ENCODE results near the gene FHOD1.

Gene FHOD1

GRCh38 chr16:67207249-67208091 is 39.8 kb downstream of the FHOD1 start:
- no peak for DNase-seq (ENCODE audit: low read depth)

DNA sequence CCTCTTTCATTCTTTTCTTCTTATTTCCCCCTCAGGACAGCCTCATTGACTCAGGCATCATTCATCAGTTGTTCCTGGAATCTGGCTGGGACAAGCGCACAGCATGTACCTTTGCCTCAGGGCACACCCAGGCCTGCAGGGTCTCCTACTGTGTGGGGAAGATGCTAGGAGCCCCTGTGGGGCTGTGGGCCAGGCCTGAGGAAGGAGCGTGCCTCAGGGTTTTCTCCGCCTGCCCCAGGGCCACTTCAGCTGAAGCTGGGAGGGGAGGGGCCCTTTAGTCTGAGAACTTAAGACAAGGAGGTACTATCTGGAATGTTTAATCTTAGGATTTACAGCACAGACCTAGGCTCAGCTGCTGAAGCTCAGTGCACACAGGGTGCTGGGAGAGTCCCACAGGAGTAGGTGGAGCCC is 40.4 kb downstream of the FHOD1 start:
- no peak for DNase-seq (ENCODE audit: low read depth)

DNA sequence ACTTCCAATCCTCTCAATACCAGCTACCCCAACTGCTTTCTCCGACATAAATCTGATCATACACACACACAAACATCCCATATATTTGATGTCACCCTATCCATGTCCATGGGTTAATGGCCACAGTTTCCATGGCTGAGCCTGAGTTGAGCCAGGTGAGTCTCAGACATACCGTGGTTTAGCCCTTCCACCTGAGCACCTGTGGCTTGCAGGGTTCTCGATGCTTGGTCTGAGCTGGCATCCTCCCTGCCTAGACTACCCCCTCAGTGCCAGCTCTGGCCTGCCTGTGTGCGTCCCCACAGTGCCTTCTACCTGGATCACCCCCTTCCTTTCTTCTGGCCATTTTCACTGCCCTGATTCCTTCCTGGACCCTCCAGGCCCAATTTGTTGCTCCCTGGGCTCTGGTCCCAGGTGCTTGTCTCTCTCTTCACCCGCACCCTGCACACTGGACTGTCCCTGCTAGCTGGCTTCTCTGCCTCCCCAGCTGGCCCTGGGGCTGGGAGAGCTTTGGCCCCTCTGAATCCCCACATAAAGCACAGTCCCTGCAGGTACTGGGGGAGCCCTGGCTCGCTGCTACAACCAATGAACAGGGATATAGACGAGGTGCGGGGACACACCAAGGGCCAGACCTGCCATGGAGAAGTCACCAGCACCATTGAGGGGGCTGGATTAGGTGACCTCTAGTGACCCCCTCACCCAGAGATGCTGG is 41.0 kb downstream of the FHOD1 start:
- no peak for DNase-seq (ENCODE audit: low read depth)

GRCh38 chr16:67204076-67204475 is 43.2 kb downstream of the FHOD1 start:
- DNase-seq (ENCODE audit: low read depth), result no peak

- DNase-seq (ENCODE audit: low read depth), result no peak
Measured at GRCh38 chr16:67202956-67203493, 44.3 kb downstream of the FHOD1 start.

DNA sequence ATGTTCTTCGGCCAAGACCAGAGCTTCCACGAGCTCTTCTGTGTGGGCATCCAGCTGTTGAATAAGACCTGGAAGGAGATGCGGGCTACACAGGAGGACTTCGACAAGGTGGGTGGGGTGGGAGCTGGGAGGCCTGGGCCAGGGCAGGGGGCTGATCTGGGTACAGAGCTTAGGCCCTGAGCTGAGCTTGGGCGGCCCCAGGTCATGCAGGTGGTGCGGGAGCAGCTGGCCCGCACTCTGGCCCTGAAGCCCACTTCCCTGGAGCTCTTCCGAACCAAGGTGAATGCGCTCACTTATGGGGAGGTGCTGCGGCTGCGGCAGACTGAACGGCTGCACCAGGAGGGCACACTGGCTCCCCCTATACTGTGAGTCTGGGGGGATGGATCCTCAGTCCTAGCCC is 44.9 kb downstream of the FHOD1 start:
- no peak for DNase-seq (ENCODE audit: low read depth)

- DNase-seq (ENCODE audit: low read depth), result no peak
Measured at GRCh38 chr16:67201411-67202345, 45.6 kb downstream of the FHOD1 start.

DNA sequence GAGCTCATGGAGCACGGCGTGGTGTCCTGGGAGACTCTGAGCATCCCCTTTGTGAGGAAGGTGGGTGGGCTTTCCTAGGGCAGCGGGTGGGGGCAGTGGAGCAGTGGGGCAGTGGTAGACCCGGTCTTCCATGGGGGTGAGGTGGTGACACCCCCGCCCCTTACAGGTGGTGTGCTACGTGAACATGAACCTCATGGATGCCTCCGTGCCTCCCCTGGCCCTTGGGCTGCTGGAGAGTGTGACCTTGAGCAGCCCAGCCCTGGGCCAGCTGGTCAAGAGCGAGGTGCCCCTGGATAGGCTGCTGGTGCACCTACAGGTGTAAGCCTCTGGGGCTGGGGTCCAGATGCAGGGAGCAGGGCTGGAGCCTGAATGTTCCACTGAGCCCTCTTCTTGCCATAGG is 46.8 kb downstream of the FHOD1 start:
- no peak for DNase-seq (ENCODE audit: low read depth)

DNA sequence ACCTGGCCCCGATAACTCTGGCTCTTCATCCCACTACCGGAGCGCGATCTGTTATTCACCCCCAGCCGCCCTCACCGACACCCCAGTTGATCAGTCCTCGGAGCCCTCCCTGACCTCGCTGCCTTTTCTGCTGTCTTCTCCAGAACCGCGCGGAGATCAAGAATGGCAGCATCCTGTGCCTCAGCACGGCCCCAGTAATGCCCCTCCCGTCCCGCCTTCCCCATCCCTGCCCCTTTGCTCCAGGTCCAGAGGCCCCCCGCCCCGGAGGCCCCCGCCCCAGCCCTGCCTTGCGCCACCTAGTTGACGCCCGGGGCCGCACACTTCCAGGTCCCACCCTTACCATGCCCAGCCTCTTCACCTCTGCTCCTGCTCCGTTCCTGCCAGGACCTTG is 47.5 kb downstream of the FHOD1 start:
- DNase-seq (ENCODE audit: low read depth), result no peak

DNA sequence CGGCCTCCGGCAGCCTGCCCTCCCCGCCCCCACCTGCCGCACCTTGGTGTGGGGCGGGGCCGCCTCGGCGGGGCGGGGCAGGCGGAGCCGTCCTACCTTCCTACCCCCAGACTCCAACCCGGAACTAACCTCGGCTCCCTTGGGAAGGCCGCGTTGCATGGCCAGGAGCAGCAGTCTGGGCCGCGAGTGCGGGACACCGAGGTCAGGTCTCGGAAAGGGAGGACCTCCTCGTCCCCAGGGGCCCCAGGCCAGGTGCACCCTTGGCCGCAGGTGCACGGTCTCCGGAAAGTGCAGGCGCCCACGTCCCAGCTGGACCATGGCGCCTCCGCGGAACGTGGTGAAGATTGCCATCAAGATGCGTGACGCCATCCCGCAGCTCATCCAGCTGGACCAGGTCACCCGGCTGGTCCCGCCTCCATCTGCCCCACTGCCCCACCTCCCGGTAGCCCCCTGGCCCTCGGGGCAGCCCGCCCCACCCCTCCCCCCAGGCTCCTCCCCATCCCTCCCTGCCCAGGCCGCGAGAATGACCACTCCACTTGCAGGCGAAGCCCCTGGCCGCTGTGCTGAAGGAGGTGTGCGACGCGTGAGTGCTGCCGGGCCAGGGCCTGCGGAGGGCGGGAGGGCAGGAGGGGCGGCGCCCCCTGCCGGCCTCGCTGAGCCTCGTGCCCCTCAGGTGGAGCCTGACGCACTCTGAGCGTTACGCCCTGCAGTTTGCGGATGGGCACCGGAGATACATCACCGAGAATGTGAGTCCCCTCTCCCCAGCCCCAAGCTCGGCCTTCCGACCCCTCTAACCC is 48.1 kb downstream of the FHOD1 start, which contains the start of gene ELMO3:
Gene ELMO3 (plus strand): TSS at position 121 of the 797 bp plus-strand sequence. CDS start 196 bp downstream, at position 317.
- no peak for DNase-seq (ENCODE audit: low read depth)

DNA sequence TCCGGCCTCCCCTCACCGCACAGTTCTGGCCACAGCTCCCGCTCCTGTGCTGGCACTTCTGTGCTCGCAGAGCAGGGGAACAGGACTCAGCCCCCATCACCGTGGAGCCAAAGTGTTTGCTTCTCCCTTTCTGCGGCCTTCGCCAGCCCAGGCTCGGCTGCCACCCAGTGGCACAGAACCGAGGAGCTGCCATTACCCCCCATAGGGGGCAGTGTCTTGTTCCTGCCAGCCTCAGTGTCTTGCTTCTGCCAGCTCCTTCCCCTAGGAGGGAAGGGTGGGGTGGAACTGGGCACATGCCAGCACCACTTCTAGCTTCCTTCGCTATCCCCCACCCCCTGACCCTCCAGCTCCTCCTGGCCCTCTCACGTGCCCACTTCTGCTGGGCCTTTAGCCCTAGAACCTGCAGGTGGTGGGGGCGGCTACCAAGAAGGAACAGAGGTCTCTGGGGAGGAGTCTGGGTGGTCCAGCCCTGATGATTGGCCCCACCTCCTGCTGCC is 49.0 kb downstream of the FHOD1 start:
- DNase-seq (ENCODE audit: low read depth), result no peak

- no peak for DNase-seq (ENCODE audit: low read depth)
Measured at GRCh38 chr16:67197704-67198103, 49.6 kb downstream of the FHOD1 start.

DNA sequence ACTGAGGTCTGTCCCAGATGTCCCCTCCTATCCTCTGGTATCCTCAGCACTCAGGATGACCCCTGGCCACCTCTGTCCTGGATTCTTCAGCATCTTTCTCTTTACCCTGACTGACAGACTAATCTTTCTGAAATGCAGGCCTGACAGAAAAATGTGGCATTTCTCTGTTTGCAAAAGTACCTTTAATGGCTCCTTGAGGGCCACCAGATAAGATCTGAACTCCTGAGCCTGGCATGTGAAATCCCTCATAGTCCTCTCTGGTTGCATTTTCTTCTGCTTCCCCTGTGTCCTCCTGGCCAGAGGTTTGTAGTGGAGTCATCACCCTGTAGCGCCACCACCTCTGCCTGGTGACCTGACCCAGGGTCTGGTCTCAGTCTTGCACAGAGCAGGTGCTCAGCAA is 50.4 kb downstream of the FHOD1 start:
- no peak for DNase-seq (ENCODE audit: low read depth)

GRCh38 chr16:67195676-67196075 is 51.6 kb downstream of the FHOD1 start:
- no peak for DNase-seq (ENCODE audit: low read depth)

- no peak for DNase-seq (ENCODE audit: low read depth)
Measured at GRCh38 chr16:67194260-67194659, 53.0 kb downstream of the FHOD1 start.

- no peak for DNase-seq (ENCODE audit: low read depth)
Measured at GRCh38 chr16:67193536-67193935, 53.7 kb downstream of the FHOD1 start.

DNA sequence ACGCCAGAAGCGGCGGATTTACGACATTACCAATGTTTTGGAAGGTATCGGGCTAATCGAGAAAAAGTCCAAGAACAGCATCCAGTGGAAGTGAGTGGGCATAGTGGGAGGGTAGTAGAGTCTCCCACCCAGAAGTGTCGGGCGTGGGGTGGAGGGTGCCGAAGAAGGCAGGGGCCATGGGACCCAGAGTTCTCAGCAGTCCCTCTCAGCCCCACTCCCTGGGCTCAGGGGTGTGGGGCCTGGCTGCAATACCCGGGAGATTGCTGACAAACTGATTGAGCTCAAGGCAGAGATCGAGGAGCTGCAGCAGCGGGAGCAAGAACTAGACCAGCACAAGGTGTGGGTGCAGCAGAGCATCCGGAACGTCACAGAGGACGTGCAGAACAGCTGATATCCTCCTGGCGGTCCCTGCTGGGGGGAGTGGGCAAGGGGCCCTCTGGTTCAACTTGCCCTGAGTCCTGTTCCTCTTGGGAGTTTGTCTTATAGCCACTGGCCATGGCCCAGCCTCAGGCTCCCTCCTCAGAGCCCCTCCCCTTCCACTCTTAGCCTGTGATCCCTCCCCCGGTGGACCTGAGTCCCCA is 54.4 kb downstream of the FHOD1 start:
- DNase-seq (ENCODE audit: low read depth), result no peak

GRCh38 chr16:67191995-67192681 is 55.1 kb downstream of the FHOD1 start, which contains the start of gene E2F4:
Gene E2F4, plus strand, starts transcription at chr16:67192155. Its CDS starts 73 bp downstream, at chr16:67192228.
- peak; percentile 80 for DNase-seq (ENCODE audit: low read depth)

DNA sequence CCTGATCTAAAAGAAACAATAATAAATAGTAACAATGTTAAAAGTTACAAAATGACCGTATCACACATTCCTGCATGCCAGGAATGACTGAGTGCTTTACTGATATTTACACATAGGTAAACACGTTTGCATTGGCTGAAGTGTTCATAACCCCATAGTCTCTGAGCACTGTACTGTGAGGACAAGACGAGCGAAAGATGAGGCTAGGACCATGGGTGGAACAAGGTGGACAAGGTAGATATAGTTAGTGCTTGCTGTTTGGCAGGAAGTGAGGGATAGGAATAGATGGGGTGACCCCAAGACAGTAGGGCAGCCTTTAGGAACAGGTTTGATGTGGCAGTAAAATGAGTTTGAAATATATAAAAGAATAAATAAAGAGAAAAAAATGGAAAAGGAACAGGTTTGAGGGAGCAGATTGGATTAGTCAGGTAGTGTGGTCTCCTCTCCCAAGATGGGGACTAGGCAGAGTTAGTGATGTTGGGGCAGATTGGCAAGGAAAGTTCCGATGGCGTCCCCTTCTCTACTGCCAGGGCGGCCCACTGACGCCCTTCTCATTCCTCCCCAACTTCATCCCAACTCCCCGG is 55.8 kb downstream of the FHOD1 start:
- no peak for DNase-seq (ENCODE audit: low read depth)
